Fibroblast of lung (primary cell): ENCODE data around the gene VWA7. TPM values are rescaled to one million over a fixed set of nuclear protein-coding genes. Genes with fewer than 3 reads are reported as not detected.

ENCODE experiments used
- DNase-seq, 2 donors: peaks; one replicate each; pipeline versions ENCODE4 v3.0.0 to v3.0.0-alpha.2; 2010; ENCODE audit warnings: low read depth in 2 of 2
- H2AFZ ChIP-seq: 2 replicates; pipeline ENCODE4 v1.5.1; 2012; ENCODE audit warnings: low read length, control low read depth, inconsistent platforms
- H3K27ac ChIP-seq: 2 replicates; pipeline ENCODE4 v1.5.1; 2011; ENCODE audit warnings: low read length, control low read depth; ENCODE audit not compliant: insufficient read depth
- H3K27me3 ChIP-seq: 2 replicates; pipeline ENCODE4 v1.5.1; 2011; ENCODE audit warnings: mild to moderate bottlenecking, low read length; ENCODE audit not compliant: control insufficient read depth, insufficient read depth
- H3K36me3 ChIP-seq: 2 replicates; pipeline ENCODE4 v1.5.1; 2011; ENCODE audit warnings: low read length; ENCODE audit not compliant: control insufficient read depth, insufficient read depth
- H3K4me1 ChIP-seq: 2 replicates; pipeline ENCODE4 v1.5.1; 2011; ENCODE audit warnings: low read length; ENCODE audit not compliant: control insufficient read depth, insufficient read depth; ENCODE audit errors: extremely low read depth
- H3K4me2 ChIP-seq: 2 replicates; pipeline ENCODE4 v1.5.1; 2011; ENCODE audit warnings: low read length, control low read depth; ENCODE audit not compliant: insufficient read depth; ENCODE audit errors: extremely low read depth
- H3K4me3 ChIP-seq, 4 experiments: fragments of 200-600 bp in 1 of 4; sonication (generic) in 1 of 4; replicated peaks in 1 of 4; 2 replicates each; pipeline ENCODE4 v1.5.1; 2011 to 2016; ENCODE audit warnings: low read length in 4 of 4, low read depth in 3 of 4, mild to moderate bottlenecking in 3 of 4, control low read depth in 2 of 4, inconsistent platforms in 1 of 4, mixed read lengths in 1 of 4; ENCODE audit not compliant: insufficient read depth in 1 of 4; ENCODE audit errors: control extremely low read depth in 1 of 4
- H3K79me2 ChIP-seq: 2 replicates; pipeline ENCODE4 v1.5.1; 2012; ENCODE audit warnings: mild to moderate bottlenecking, low read length, inconsistent platforms; ENCODE audit not compliant: control insufficient read depth, insufficient read depth
- H3K9ac ChIP-seq: 2 replicates; pipeline ENCODE4 v1.5.1; 2011; ENCODE audit warnings: mild to moderate bottlenecking, low read length, control low read depth; ENCODE audit not compliant: insufficient read depth
- H3K9me3 ChIP-seq: 2 replicates; pipeline ENCODE4 v1.5.1; 2012; ENCODE audit warnings: low read depth, low read length; ENCODE audit not compliant: control insufficient read depth, insufficient read depth
- H4K20me1 ChIP-seq: 2 replicates; pipeline ENCODE4 v1.5.1; 2011; ENCODE audit warnings: low read length; ENCODE audit not compliant: control insufficient read depth, insufficient read depth; ENCODE audit errors: extremely low read depth
- EZH2 ChIP-seq: IDR thresholded peaks from 2 replicates; pipeline ENCODE4 v1.5.1; 2012; ENCODE audit warnings: low read length, control low read depth, mild to moderate bottlenecking; ENCODE audit errors: missing control alignments
- polyA plus RNA-seq, 2 donors: library from polyadenylated mRNA; depleted of rRNA in 1 of 2; stranded (reverse) in 1 of 2; unstranded in 1 of 2; fragments of >200 nt; gene quantifications; 2 replicates each; pipeline ENCODE4 v1.2.1, GENCODE V29; 2011 to 2012; ENCODE audit warnings: missing spikeins in 1 of 2
- total RNA-seq: library from RNA; depleted of rRNA; stranded (reverse); fragments of >200 nt; gene quantifications from 2 replicates; pipeline ENCODE4 v1.2.1, GENCODE V29; 2014
- TF ChIP-seq, protein P1 (sequence below), 2 donors: IDR thresholded peaks in 1 of 2; conservative IDR thresholded peaks in 1 of 2; 1 replicate in 1 of 2; 2 replicates in 1 of 2; pipeline ENCODE4 v1.5.1; 2011 to 2012; ENCODE audit warnings: low read length in 2 of 2, control low read depth in 1 of 2, inconsistent platforms in 1 of 2, low read depth in 1 of 2, mild to moderate bottlenecking in 1 of 2

Gene VWA7
- total and polyA plus RNA-seq, 2 donors (not counting 1 experiment from before 2014, with no cell fraction given): 0.16 to 0.66 TPM

DNA sequence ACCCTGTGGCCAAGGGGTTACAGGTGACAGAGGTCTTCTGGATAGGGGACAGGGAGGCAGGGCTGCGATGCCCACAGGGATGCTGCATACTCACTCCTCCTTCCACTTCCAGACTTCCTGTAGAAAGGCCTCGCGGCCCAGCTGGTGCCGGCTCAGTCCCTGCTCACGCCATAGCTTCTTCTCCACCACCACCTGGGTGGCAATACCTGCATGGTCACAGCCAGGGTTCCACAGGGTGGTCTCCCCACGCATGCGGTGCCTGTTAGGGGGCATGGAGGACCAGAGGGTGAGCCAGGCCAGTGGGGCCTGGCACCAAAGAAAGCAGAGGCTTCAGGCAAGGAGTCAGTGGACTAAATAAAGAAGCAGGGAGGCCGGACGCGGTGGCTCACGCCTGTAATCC is 8.3 kb upstream of the VWA7 start:
- no peak overlapping the region for H2AFZ ChIP-seq
- H3K27me3 ChIP-seq: no peaks in the 10 kb centered on the region
- no peaks in the 10 kb centered on the region for H3K79me2 ChIP-seq
- no peak overlapping the region for H3K9ac ChIP-seq
- H3K4me3 ChIP-seq: no peak overlapping the region
- H3K27ac ChIP-seq: no peak overlapping the region
- no peak overlapping the region for H3K4me2 ChIP-seq
- no peaks in the 10 kb centered on the region for H3K9me3 ChIP-seq
- TF ChIP-seq, protein P1, sequence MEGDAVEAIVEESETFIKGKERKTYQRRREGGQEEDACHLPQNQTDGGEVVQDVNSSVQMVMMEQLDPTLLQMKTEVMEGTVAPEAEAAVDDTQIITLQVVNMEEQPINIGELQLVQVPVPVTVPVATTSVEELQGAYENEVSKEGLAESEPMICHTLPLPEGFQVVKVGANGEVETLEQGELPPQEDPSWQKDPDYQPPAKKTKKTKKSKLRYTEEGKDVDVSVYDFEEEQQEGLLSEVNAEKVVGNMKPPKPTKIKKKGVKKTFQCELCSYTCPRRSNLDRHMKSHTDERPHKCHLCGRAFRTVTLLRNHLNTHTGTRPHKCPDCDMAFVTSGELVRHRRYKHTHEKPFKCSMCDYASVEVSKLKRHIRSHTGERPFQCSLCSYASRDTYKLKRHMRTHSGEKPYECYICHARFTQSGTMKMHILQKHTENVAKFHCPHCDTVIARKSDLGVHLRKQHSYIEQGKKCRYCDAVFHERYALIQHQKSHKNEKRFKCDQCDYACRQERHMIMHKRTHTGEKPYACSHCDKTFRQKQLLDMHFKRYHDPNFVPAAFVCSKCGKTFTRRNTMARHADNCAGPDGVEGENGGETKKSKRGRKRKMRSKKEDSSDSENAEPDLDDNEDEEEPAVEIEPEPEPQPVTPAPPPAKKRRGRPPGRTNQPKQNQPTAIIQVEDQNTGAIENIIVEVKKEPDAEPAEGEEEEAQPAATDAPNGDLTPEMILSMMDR (conservative IDR thresholded peaks at IDR 0.05 in 1 of 2, IDR thresholded peaks at IDR 0.05 in 1 of 2; ENCODE audit: low read depth in 1 of 2, low read length in 2 of 2): no peak
- TF ChIP-seq EZH2: no peak
- H3K36me3 ChIP-seq: peaks cover 24% of the 10 kb centered on the region
- H3K4me1 ChIP-seq: no peaks in the 10 kb centered on the region
- no peak for DNase-seq
- no peaks in the 10 kb centered on the region for H4K20me1 ChIP-seq

DNA sequence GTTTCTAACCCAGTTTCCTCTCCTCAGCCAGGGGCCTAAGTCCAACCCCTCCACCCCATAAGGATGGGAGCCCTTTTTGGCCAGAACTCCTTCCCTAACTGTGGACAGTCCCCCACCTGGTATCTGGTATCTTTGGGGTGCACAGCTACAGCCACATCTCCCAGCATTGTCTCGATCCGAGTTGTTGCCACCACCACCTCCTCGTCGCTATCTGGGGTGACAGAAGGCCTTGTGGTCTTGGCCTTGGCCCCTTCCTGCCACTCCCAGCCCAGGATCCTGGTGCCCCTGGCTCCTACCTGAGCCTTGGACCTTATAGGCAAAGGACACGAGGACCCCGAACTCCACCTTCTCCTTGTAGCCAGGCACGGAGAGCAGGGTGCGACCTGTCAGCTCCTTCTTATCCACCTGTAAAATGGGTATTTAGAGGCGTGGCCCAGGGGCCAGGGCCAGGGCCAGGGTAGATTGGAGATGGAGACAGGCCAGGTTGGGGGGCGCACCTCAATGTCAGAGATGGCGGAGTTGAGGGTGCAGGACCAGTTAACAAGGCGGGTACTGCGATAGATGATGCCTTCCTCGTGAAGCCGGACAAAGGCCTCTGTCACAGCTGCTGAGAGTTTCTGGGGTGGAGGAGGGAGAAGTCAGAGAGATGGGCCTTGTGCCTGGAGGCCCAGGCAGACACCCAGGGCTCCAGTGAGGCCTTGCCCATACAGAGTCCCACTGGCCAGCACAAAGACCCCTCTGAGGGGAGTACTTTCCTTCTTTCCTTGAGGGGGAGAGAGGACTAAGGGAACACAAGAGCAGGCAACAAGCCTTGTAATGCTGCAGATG is 7.2 kb upstream of the VWA7 start:
- Histone ChIP-seq H3K4me2 (no peak overlapping the region), H3K27ac (no peak overlapping the region), H3K9ac (no peak overlapping the region), H3K36me3 (peaks cover 23% of the 10 kb centered on the region), H3K79me2 (no peaks in the 10 kb centered on the region), H3K9me3 (no peaks in the 10 kb centered on the region), H2AFZ (no peak overlapping the region), H3K4me1 (no peaks in the 10 kb centered on the region), H4K20me1 (no peaks in the 10 kb centered on the region), H3K4me3 (no peak overlapping the region), H3K27me3 (no peaks in the 10 kb centered on the region)
- no peak for DNase-seq
- no peak for TF ChIP-seq EZH2
- TF ChIP-seq, protein P1 (conservative IDR thresholded peaks at IDR 0.05 in 1 of 2, IDR thresholded peaks at IDR 0.05 in 1 of 2; ENCODE audit: low read depth in 1 of 2, low read length in 2 of 2): no peak

DNA sequence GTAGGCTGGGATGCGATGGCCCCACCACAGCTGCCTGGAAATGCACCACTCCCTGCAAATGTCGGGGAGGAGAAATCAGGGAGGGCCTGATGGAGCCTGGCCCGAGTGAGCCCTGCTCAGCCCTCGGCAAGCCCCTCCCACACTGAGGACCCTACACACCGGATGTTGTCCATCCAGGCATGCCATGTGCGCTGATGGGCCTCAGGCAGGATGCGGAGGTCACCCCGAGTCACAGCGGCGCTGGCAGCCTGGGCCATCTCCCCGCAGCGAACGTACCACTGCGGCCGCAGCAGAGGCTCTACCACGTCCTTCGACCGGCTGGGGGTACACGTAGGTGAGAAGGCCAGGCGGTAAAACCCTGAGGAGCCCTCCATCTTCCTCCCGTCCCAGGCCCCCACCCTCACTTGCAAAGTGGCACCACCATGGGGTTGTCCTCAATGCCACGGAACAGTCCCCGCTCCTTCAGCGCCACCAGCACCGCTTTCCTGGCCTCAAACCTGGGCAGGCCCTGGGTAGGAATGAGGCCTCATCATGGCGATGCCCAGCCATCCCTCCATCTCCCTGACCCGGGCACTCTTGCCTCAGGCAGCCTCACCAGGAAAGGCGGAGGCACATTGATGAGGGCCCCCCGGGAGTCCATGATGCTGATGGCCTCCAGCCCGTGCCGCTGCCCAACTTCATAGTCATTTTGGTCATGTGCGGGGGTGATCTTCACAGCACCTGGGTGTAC is 5.2 kb upstream of the VWA7 start:
- Histone ChIP-seq H2AFZ (no peak overlapping the region), H3K79me2 (no peaks in the 10 kb centered on the region), H3K4me3 (no peak overlapping the region), H3K9ac (no peak overlapping the region), H3K9me3 (no peaks in the 10 kb centered on the region), H3K4me2 (no peak overlapping the region), H3K27me3 (no peaks in the 10 kb centered on the region), H3K27ac (no peak overlapping the region), H4K20me1 (no peaks in the 10 kb centered on the region), H3K36me3 (peaks cover 27% of the 10 kb centered on the region), H3K4me1 (peaks cover 2% of the 10 kb centered on the region)
- TF ChIP-seq, protein P1 (conservative IDR thresholded peaks at IDR 0.05 in 1 of 2, IDR thresholded peaks at IDR 0.05 in 1 of 2; ENCODE audit: low read depth in 1 of 2, low read length in 2 of 2): no peak
- TF ChIP-seq EZH2: no peak
- no peak for DNase-seq
